Karpas-422 (cell line): ENCODE measurements around the gene MVP. TPM values are rescaled to one million over a fixed set of nuclear protein-coding genes. Genes with fewer than 3 reads are reported as not detected.
"Not testable (repeated sequence)": the region's sequence is repeated elsewhere in the genome, so short reads cannot be mapped to it uniquely, and the experiment has no call there.

Experiments used
- DNase-seq: peaks from one replicate; pipeline ENCODE4 v3.0.0-alpha.2; 2015
- H2AFZ ChIP-seq: fragments of 200-600 bp; sonication (generic); 2 replicates; pipeline ENCODE4 v1.6.1; 2014; ENCODE audit warnings: antibody characterized with exemption, low read length, mixed read lengths
- H3K27ac ChIP-seq: fragments of 200-600 bp; sonication (generic); 2 replicates; pipeline ENCODE4 v1.5.1; 2014; ENCODE audit warnings: mild to moderate bottlenecking, low read length, moderate library complexity
- H3K27me3 ChIP-seq: fragments of 200-600 bp; sonication (generic); 2 replicates; pipeline ENCODE4 v1.6.1; 2014; ENCODE audit warnings: low read length, mixed read lengths
- H3K36me3 ChIP-seq: fragments of 200-600 bp; sonication (generic); 2 replicates; pipeline ENCODE4 v1.6.1; 2014; ENCODE audit warnings: low read length, mixed read lengths; ENCODE audit not compliant: insufficient read depth
- H3K4me1 ChIP-seq: fragments of 200-600 bp; sonication (generic); 2 replicates; pipeline ENCODE4 v1.6.1; 2014; ENCODE audit warnings: mild to moderate bottlenecking, low read length, mixed read lengths
- H3K4me2 ChIP-seq: fragments of 200-600 bp; sonication (generic); 2 replicates; pipeline ENCODE4 v1.6.1; 2014; ENCODE audit warnings: low read length, low read depth, mild to moderate bottlenecking; ENCODE audit not compliant: poor library complexity, severe bottlenecking
- H3K4me3 ChIP-seq: fragments of 200-600 bp; sonication (generic); 2 replicates; pipeline ENCODE4 v1.5.1; 2014; ENCODE audit warnings: mild to moderate bottlenecking, antibody characterized with exemption, low read length, mixed read lengths
- H3K79me2 ChIP-seq: fragments of 200-600 bp; sonication (generic); 2 replicates; pipeline ENCODE4 v1.6.1; 2014; ENCODE audit warnings: mild to moderate bottlenecking, low read length, mixed read lengths
- H3K9ac ChIP-seq: fragments of 200-600 bp; sonication (generic); 2 replicates; pipeline ENCODE4 v1.6.0; 2014; ENCODE audit warnings: low read length
- H3K9me2 ChIP-seq: fragments of 200-600 bp; sonication (generic), shearing (Covaris generic); replicated peaks from 2 replicates; pipeline ENCODE4 v1.6.0; 2014; ENCODE audit warnings: mild to moderate bottlenecking, low read length, moderate library complexity; ENCODE audit not compliant: insufficient read depth
- H3K9me3 ChIP-seq: fragments of 300-700, 200-600 bp; sonication (generic); 2 replicates; pipeline ENCODE4 v1.6.1; 2014; ENCODE audit warnings: low read length, mixed read lengths
- H4K20me1 ChIP-seq: fragments of 200-600 bp; sonication (generic); 2 replicates; pipeline ENCODE4 v1.6.1; 2014; ENCODE audit warnings: mild to moderate bottlenecking, antibody characterized with exemption, low read length, low read depth; ENCODE audit not compliant: insufficient read depth
- total RNA-seq: library from RNA; depleted of rRNA; stranded (reverse); fragments of >200 nt; shearing (Covaris generic); gene quantifications from 2 replicates; pipeline ENCODE4 v1.2.3, GENCODE V29; 2014; ENCODE audit warnings: low replicate concordance

Gene MVP
- total RNA-seq, 1 experiment from 2014 or later: 7.8 TPM

- H3K4me2 ChIP-seq, H3K4me3 ChIP-seq, H3K27ac ChIP-seq, H3K79me2 ChIP-seq, H3K27me3 ChIP-seq, H3K9me2 ChIP-seq, H2AFZ ChIP-seq, H3K9ac ChIP-seq, H3K4me1 ChIP-seq, H3K36me3 ChIP-seq, H4K20me1 ChIP-seq, H3K9me3 ChIP-seq, DNase-seq: not testable (repeated sequence)
These were observed 69.1 kb downstream of the MVP start for GRCh38 chr16:29889372-29889771.

GRCh38 chr16:29891525-29892457 lies 71.5 kb downstream of the MVP start:
- H3K9ac ChIP-seq: no peak overlapping the region
- H2AFZ ChIP-seq: no peak overlapping the region
- no peak overlapping the region for H3K4me2 ChIP-seq
- no peaks in the 10 kb centered on the region for H3K4me1 ChIP-seq
- H3K27ac ChIP-seq: no peak overlapping the region
- no peaks in the 10 kb centered on the region for H3K9me2 ChIP-seq
- no peak overlapping the region for H3K4me3 ChIP-seq
- H3K36me3 ChIP-seq: no peaks in the 10 kb centered on the region
- no peaks in the 10 kb centered on the region for H4K20me1 ChIP-seq
- DNase-seq: peak; percentile 35
- H3K79me2 ChIP-seq: no peaks in the 10 kb centered on the region
- no peaks in the 10 kb centered on the region for H3K9me3 ChIP-seq
- no peaks in the 10 kb centered on the region for H3K27me3 ChIP-seq

GRCh38 chr16:29892458-29892813 lies 72.2 kb downstream of the MVP start:
- Histone ChIP-seq H3K9ac (no peak overlapping the region), H3K9me2 (no peaks in the 10 kb centered on the region), H3K79me2 (no peaks in the 10 kb centered on the region)

GRCh38 chr16:29893553-29893952 lies 73.3 kb downstream of the MVP start:
- no peaks in the 10 kb centered on the region for H3K4me1 ChIP-seq
- no peaks in the 10 kb centered on the region for H3K9me2 ChIP-seq
- no peak overlapping the region for H3K9ac ChIP-seq
- no peaks in the 10 kb centered on the region for H3K27me3 ChIP-seq
- no peak overlapping the region for H2AFZ ChIP-seq
- no peaks in the 10 kb centered on the region for H4K20me1 ChIP-seq
- no peak overlapping the region for H3K4me3 ChIP-seq
- no peak overlapping the region for H3K27ac ChIP-seq
- H3K4me2 ChIP-seq: no peak overlapping the region
- H3K9me3 ChIP-seq: no peaks in the 10 kb centered on the region
- no peaks in the 10 kb centered on the region for H3K36me3 ChIP-seq
- H3K79me2 ChIP-seq: no peaks in the 10 kb centered on the region
- DNase-seq: peak; percentile 26

More at GRCh38 chr16:29892458-29892813, 72.2 kb downstream of the MVP start:
- no peak overlapping the region for H3K4me3 ChIP-seq
- no peaks in the 10 kb centered on the region for H4K20me1 ChIP-seq
- H2AFZ ChIP-seq: no peak overlapping the region
- H3K4me1 ChIP-seq: no peaks in the 10 kb centered on the region
- H3K27me3 ChIP-seq: no peaks in the 10 kb centered on the region
- no peak for DNase-seq
- H3K27ac ChIP-seq: no peak overlapping the region
- no peaks in the 10 kb centered on the region for H3K9me3 ChIP-seq
- no peak overlapping the region for H3K4me2 ChIP-seq
- no peaks in the 10 kb centered on the region for H3K36me3 ChIP-seq

- peaks cover 3% of the 10 kb centered on the region for H3K4me1 ChIP-seq
- no peaks in the 10 kb centered on the region for H4K20me1 ChIP-seq
- no peaks in the 10 kb centered on the region for H3K27me3 ChIP-seq
- no peaks in the 10 kb centered on the region for H3K9me3 ChIP-seq
- no peaks in the 10 kb centered on the region for H3K79me2 ChIP-seq
- H3K27ac ChIP-seq: no peak overlapping the region
- H3K4me2 ChIP-seq: no peak overlapping the region
- no peaks in the 10 kb centered on the region for H3K36me3 ChIP-seq
- no peaks in the 10 kb centered on the region for H3K9me2 ChIP-seq
- DNase-seq: peak; percentile 16
- no peak overlapping the region for H2AFZ ChIP-seq
- no peak overlapping the region for H3K9ac ChIP-seq
- H3K4me3 ChIP-seq: no peak overlapping the region
These were observed 74.1 kb downstream of the MVP start for GRCh38 chr16:29894352-29894751.

GRCh38 chr16:29896841-29897240 lies 76.6 kb downstream of the MVP start:
- H3K4me2 ChIP-seq: no peak overlapping the region
- no peaks in the 10 kb centered on the region for H3K36me3 ChIP-seq
- no peaks in the 10 kb centered on the region for H3K27me3 ChIP-seq
- no peak overlapping the region for H2AFZ ChIP-seq
- no peaks in the 10 kb centered on the region for H3K9me2 ChIP-seq
- H3K27ac ChIP-seq: no peak overlapping the region
- no peak overlapping the region for H3K4me3 ChIP-seq
- peak; percentile 31 for DNase-seq
- no peaks in the 10 kb centered on the region for H3K79me2 ChIP-seq
- no peaks in the 10 kb centered on the region for H4K20me1 ChIP-seq
- H3K4me1 ChIP-seq: peaks cover 15% of the 10 kb centered on the region
- no peak overlapping the region for H3K9ac ChIP-seq
- no peaks in the 10 kb centered on the region for H3K9me3 ChIP-seq

- no peaks in the 10 kb centered on the region for H3K9me2 ChIP-seq
- no peak overlapping the region for H3K9ac ChIP-seq
- peak; percentile 24 for DNase-seq
- no peaks in the 10 kb centered on the region for H3K27me3 ChIP-seq
- H4K20me1 ChIP-seq: no peaks in the 10 kb centered on the region
- H3K27ac ChIP-seq: no peak overlapping the region
- H3K4me3 ChIP-seq: no peak overlapping the region
- no peaks in the 10 kb centered on the region for H3K9me3 ChIP-seq
- H3K79me2 ChIP-seq: no peaks in the 10 kb centered on the region
- H3K4me2 ChIP-seq: no peak overlapping the region
- peaks cover 15% of the 10 kb centered on the region for H3K4me1 ChIP-seq
- H2AFZ ChIP-seq: no peak overlapping the region
- no peaks in the 10 kb centered on the region for H3K36me3 ChIP-seq
These were observed 77.1 kb downstream of the MVP start for GRCh38 chr16:29897333-29897732.
